Measurements from ENCODE around the gene DNAH7.

Gene DNAH7

GRCh38 chr2:195741191-195741590, 327.4 kb downstream of the DNAH7 start:
- TF ChIP-seq GATA1 (IDR thresholded peaks at IDR 0.05; ENCODE audit: low read depth, low read length) (no peak), POLR2A (IDR thresholded peaks at IDR 0.05; ENCODE audit: low read length) (no peak)
- no peak for DNase-seq

DNA sequence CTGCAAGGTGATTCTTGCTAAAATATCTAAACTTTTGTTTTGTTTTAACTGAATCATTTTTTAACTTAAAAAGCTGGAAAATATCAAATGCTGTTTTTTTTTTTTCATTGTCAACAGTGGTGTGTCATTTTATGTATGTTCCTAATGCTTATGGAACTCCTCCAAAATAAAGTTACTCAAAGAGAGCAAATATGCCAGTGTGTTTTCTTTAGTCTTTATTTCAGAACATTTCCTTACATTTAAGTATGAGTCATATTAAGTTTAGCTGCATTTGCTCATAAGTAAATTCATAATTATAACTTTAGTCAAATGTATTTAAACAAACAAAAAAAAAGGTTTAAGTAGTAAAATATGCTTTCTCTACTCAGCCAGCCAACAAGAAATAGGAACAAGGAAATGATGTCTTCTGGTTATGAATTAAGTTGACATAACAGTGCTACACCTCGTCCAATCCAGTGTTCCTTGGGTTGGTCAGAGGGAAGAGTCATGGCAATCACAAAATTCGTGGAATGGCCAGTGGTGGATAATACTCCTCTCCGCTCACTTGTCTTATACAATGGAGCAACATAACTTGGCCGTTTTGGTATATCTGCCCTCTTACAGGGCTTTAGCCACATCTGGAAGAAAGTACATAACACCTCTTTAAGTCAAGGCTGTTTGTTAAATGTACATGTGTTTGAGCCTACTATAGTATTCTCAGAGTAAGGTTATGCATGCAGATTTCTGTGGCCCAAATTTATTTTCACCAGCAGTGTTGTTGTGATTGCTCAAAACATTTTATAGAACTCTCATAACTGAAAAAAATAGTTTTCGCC, 330.9 kb downstream of the DNAH7 start:
- TF ChIP-seq GATA1 (IDR thresholded peaks at IDR 0.05; ENCODE audit: low read depth, low read length) (no peak), POLR2A (IDR thresholded peaks at IDR 0.05; ENCODE audit: low read length) (no peak)
- DNase-seq: no peak

GRCh38 chr2:195735347-195735746, 333.3 kb downstream of the DNAH7 start:
- DNase-seq: no peak

DNA sequence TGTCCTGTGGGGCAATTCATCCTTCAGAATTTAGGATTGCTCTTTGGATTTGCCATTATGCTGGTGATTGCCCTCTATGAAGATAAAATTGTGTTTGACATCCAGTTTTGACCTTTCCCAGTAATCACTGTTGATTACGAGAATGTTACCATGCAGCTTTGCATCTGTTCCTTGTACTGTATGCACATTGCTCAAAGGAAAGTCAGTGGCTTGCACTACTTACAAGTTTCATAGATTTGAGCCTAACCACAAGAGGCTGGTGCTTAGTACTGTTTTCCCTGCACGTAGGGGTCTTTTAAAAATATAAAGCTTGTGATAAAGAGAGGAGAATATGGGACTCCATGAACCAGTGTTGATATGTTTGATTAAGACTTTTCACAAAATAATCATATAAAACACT, 333.7 kb downstream of the DNAH7 start:
- no peak for TF ChIP-seq GATA1 (IDR thresholded peaks at IDR 0.05; ENCODE audit: low read depth, low read length)
- no peak for TF ChIP-seq POLR2A (IDR thresholded peaks at IDR 0.05; ENCODE audit: low read length)
- DNase-seq: no peak

More at GRCh38 chr2:195735347-195735746, 333.3 kb downstream of the DNAH7 start:
- TF ChIP-seq GATA1 (IDR thresholded peaks at IDR 0.05; ENCODE audit: low read depth, low read length) (no peak), POLR2A (IDR thresholded peaks at IDR 0.05; ENCODE audit: low read length) (no peak)

- DNase-seq: no peak
- TF ChIP-seq GATA1 (IDR thresholded peaks at IDR 0.05; ENCODE audit: low read depth, low read length) (no peak), POLR2A (IDR thresholded peaks at IDR 0.05; ENCODE audit: low read length) (no peak)
Observed at GRCh38 chr2:195734395-195734794, 334.2 kb downstream of the DNAH7 start.

- no peak for TF ChIP-seq POLR2A (IDR thresholded peaks at IDR 0.05; ENCODE audit: low read length)
- TF ChIP-seq GATA1 (IDR thresholded peaks at IDR 0.05; ENCODE audit: low read depth, low read length): no peak
- DNase-seq: no peak
Observed at GRCh38 chr2:195733831-195734230, 334.8 kb downstream of the DNAH7 start.

DNA sequence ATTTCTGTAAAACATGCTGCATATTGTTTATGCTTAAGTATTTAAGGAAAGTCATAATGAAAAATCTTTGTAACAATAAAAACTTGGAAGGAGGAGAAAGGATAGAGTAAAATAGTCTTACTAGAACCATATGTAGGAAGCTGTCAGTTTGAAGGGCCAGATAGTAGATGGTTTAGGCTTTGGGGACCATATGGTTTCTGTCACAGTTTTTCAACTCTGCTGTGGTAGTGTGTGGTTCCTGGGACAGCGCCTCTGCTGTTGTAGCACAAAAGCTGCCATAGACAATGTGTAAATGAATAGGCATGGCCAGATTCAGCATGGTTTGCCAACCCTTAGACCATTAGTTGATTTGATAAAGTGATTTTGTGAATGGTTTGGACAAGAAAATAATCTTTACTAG, 336.1 kb downstream of the DNAH7 start:
- DNase-seq: no peak
- TF ChIP-seq GATA1 (IDR thresholded peaks at IDR 0.05; ENCODE audit: low read depth, low read length) (no peak), POLR2A (IDR thresholded peaks at IDR 0.05; ENCODE audit: low read length) (no peak)

DNA sequence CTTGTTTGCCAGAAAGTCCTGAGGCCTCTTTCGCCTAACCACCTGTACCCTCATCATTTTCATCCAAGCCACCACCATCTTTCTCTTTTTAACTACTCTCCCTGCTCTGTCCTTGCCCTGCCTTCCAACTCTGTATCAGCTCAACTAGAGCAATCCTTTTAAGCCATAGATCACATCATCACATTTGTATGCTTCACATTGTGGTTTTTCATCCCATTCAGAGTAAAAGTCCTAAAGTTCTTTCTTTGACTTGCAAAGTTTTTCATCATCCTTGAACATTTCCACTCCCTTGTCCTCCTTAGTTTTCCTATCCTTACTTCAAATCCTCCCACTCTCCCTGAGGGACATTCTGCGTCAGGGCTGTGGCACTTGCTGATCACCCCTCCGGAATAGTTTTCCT, 337.7 kb downstream of the DNAH7 start:
- TF ChIP-seq POLR2A (IDR thresholded peaks at IDR 0.05; ENCODE audit: low read length) (no peak), GATA1 (IDR thresholded peaks at IDR 0.05; ENCODE audit: low read depth, low read length) (no peak)
- DNase-seq: no peak

DNA sequence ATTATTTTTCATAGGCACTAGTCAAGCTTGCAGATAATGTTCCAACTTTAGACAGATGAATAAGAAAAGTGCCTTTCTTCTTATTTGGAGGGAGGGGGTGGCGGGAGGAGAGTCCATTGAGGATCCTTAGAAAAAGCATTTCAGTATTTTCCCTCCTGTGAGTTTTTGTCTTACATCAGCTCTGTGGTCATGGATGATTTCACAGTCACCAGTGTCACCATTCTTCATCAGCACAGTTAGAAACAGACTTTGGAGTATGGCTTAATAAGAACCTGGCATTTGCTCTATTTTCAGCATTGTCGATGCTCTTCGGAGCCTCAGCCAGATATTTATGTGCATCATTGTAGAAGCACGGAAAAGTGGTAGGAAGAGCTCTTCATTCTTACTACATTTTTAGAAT, 341.5 kb downstream of the DNAH7 start:
- TF ChIP-seq POLR2A (IDR thresholded peaks at IDR 0.05; ENCODE audit: low read length) (no peak), GATA1 (IDR thresholded peaks at IDR 0.05; ENCODE audit: low read depth, low read length) (no peak)
- DNase-seq: no peak

GRCh38 chr2:195722075-195722474, 346.6 kb downstream of the DNAH7 start:
- TF ChIP-seq POLR2A (IDR thresholded peaks at IDR 0.05; ENCODE audit: low read length) (no peak), GATA1 (IDR thresholded peaks at IDR 0.05; ENCODE audit: low read depth, low read length) (no peak)
- DNase-seq: no peak

- no peak for DNase-seq
- TF ChIP-seq POLR2A (IDR thresholded peaks at IDR 0.05; ENCODE audit: low read length) (no peak), GATA1 (IDR thresholded peaks at IDR 0.05; ENCODE audit: low read depth, low read length) (no peak)
Observed at GRCh38 chr2:195721042-195721441, 347.6 kb downstream of the DNAH7 start.

GRCh38 chr2:195716466-195716865, 352.2 kb downstream of the DNAH7 start:
- no peak for DNase-seq
- TF ChIP-seq GATA1 (IDR thresholded peaks at IDR 0.05; ENCODE audit: low read depth, low read length): no peak
- TF ChIP-seq POLR2A (IDR thresholded peaks at IDR 0.05; ENCODE audit: low read length): no peak

DNA sequence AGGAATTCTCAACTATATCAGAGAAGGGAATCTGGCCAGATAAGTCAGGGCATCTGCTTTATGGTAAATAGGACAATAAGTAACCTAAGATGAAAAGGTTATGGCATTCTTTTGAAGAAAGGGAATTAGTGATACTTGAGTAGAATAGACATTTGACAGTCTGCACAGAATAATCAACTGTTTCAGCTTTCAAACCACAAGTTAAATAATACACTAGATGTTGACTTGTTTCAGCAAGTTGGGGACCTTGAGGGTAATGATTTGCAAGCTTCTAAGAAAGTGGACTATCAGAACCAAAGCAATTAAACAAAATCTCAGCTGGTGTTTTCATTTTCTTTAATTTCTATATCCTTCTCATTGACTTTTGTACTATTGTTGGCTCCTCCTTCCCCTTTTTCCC, 357.2 kb downstream of the DNAH7 start:
- TF ChIP-seq POLR2A (IDR thresholded peaks at IDR 0.05; ENCODE audit: low read length) (no peak), GATA1 (IDR thresholded peaks at IDR 0.05; ENCODE audit: low read depth, low read length) (no peak)
- DNase-seq: no peak

DNA sequence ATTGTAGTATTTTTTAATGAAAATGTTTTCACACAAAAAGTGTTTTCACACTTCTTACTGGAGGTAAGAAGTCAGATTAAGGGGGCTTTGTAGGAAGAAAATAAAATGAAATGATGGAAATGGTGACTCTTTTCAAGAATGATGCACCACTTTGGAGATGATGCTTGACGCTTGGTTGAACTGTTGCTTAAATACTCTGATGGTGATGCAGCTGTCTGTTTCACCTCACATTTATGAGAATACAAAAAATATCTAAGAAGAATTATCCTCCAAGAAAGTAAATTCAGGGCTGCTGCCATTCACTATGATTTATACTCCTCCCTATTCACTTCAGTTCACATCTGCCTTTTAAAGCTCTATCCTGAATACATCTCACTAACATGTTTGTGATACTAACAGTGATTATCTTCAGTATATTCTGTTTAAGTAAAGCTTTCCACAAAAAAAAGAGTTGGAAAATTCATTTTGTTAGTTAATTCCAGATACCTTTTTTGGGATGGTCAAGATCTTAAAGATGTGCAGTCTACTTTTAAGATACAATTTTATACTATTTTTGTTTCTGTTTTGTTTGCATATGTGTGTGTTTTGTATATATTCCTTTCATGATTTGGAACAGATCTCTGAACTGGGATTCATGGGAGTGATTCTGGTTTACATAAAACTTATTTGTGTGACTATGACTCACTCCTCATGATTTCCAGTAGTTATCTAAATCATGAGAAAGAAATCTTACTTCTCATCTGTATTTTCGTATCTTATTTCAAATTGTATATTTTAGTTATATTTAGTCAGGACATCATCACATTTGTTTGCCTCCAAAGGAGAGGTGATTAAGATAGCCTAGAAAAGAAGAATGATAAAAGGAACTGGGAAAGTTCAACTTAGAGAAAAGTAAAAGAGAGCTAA, 358.5 kb downstream of the DNAH7 start:
- no peak for DNase-seq
- TF ChIP-seq GATA1 (IDR thresholded peaks at IDR 0.05; ENCODE audit: low read depth, low read length) (no peak), POLR2A (IDR thresholded peaks at IDR 0.05; ENCODE audit: low read length) (no peak)
